T-helper 1 cell (primary cell): ENCODE results near the gene CMTM1.
"Not testable (repeated sequence)": the region's sequence is repeated elsewhere in the genome, so short reads cannot be mapped to it uniquely, and the experiment has no call there.

ENCODE experiments used
- DNase-seq, 5 donors: peaks; one replicate each; pipeline ENCODE4 v3.0.0-alpha.2; 2012 to 2020

CMTM1 gene

GRCh38 chr16:66617010-66617434 is 50.8 kb downstream of the CMTM1 start:
- no peak for DNase-seq

- no peak for DNase-seq
These were observed 51.5 kb downstream of the CMTM1 start for GRCh38 chr16:66617728-66618127.

- no peak for DNase-seq
These were observed 52.5 kb downstream of the CMTM1 start for GRCh38 chr16:66618588-66619375.

- DNase-seq = no peak
These were observed 53.5 kb downstream of the CMTM1 start for GRCh38 chr16:66619534-66620428.

GRCh38 chr16:66620429-66620795 is 54.2 kb downstream of the CMTM1 start:
- no peak for DNase-seq

- no peak for DNase-seq
These were observed 55.7 kb downstream of the CMTM1 start for GRCh38 chr16:66621973-66622372.

- no peak for DNase-seq
These were observed 56.6 kb downstream of the CMTM1 start for GRCh38 chr16:66622863-66623262.

GRCh38 chr16:66623755-66624154 is 57.5 kb downstream of the CMTM1 start:
- DNase-seq = no peak

GRCh38 chr16:66627611-66628378 is 61.6 kb downstream of the CMTM1 start:
- DNase-seq = not testable (repeated sequence)
